GM19467 (cell line): ENCODE measurements around the gene NRXN2.
"Not testable (repeated sequence)": the region's sequence is repeated elsewhere in the genome, so short reads cannot be mapped to it uniquely, and the experiment has no call there.

ENCODE experiments used
- ATAC-seq: cut with Tn5 transposase; IDR thresholded peaks from one replicate; pipeline ENCODE4 v1.9.1; 2021; ENCODE audit warnings: mild to moderate bottlenecking, moderate library complexity; ENCODE audit not compliant: unreplicated experiment

NRXN2 gene

DNA sequence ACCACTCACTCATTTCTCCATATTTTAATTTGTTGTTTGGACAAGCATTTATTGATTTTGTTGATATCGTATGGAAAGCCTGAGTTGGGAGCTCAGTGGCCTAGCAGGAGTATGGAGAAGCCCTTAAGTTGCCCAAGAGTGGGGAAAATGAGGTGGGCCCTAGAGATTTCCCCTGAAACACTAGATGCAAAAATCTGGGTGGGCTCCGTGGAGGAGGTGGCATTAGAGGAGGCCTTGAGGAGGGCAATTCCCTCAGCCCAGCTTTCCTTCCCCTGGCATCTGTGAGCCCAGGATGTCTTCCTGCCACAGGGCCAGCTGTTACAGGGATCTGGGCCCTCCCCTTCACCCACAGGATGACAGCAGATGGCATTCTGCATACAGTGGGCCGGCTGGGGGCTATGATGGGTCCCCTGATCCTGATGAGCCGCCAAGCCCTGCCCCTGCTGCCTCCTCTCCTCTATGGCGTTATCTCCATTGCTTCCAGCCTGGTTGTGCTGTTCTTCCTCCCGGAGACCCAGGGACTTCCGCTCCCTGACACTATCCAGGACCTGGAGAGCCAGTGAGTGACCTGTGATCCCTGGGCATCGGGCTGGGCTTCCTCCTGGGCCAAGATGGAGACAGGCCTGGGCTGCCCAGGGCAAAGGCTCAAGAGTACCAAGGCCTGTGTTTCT is 153.6 kb downstream of the NRXN2 start:
- ATAC-seq, result no peak

DNA sequence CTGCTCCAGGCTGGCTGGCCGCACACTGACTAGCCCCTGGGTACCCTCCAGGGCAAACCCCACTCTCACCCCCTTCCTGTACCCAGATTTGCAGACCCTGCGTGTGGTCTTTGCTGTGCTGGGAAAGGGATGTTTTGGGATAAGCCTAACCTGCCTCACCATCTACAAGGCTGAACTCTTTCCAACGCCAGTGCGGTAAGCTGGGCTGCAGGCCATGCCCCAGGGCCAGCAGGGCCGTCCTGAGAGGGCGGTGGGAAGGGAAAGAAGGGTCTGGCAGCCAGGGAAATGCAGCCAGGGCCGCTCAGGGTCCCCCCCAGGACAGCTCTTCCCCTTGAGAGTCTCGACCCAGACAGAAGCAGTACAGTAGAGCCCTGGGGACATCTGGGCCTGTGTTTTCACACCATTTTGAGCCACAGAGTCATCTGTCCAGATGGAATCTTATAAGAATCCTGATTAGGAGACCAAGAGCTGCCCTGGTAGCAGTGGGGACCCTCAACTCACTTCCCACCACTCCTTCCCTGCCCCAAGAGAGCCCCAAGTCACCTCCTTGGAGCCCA is 154.3 kb downstream of the NRXN2 start:
- no peak for ATAC-seq

DNA sequence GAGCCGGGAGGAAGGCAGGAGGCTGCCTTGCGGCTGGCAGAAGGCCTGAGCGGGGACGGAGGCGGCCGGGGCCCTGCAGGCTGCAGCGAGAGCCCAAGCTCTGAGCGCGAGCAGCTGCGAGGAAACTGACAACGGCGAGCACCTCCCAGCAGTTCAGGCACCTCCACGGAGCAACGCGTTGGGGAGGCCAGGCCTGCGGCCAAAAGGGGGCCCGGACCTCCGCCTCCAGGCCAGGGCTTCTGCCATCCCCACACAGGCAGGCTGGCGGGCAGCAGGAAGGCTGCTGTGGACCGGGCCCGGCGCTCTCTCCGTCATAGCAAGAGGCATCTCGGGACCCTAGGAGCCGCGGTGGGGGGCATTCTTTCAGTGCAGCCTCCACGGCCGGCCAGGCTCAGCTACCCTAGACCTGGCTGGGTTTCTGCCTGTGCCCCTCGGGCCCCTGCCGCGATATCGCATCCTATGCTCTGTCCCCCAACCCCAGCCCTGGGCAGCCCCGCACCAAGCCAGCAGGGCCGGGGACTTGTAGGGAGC is 154.9 kb downstream of the NRXN2 start:
- ATAC-seq, result no peak

GRCh38 chr11:64566915-64567891 is 155.8 kb downstream of the NRXN2 start:
- no peak for ATAC-seq

- no peak for ATAC-seq
Measured at GRCh38 chr11:64566042-64566914, 156.7 kb downstream of the NRXN2 start.

GRCh38 chr11:64564947-64565889 is 157.8 kb downstream of the NRXN2 start:
- no peak for ATAC-seq

DNA sequence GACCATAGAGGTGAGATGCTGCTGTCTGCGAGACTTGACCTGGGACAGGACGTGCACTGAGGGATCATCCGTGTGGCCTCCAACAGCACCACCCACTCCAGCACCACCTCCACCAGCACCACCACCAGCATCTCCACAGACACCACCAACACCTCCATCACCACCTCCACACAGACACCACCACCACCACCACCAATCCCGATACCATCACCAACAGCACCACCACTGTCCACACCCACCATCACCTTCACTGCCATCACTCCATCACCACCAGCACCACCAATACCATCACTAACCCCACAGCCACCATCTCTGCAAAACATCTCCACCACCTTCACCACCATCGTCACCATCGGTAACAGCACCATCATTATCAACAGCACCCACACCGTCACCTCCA is 158.6 kb downstream of the NRXN2 start:
- ATAC-seq, result no peak

DNA sequence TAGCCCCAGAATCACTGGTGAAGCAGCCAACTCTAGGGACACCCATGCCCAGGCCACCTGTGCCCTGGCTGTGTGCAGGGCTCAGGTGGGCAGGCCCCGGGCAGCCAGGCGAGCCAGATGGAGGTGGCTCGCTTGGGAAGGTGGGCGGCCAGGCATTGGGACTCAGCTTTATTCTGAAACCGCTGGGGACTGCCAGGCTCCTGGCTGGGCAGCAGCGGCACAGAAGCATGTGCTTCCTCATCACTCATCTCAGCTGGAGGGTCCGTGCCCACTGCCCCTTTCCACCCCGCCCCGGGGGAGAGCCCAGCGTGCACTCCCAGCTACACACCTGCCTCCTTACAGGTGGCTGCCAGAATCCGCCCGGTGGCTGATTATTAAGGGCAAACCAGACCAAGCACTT is 159.0 kb downstream of the NRXN2 start:
- ATAC-seq, result no peak

- no peak for ATAC-seq
Measured at GRCh38 chr11:64562723-64563351, 160.2 kb downstream of the NRXN2 start.

DNA sequence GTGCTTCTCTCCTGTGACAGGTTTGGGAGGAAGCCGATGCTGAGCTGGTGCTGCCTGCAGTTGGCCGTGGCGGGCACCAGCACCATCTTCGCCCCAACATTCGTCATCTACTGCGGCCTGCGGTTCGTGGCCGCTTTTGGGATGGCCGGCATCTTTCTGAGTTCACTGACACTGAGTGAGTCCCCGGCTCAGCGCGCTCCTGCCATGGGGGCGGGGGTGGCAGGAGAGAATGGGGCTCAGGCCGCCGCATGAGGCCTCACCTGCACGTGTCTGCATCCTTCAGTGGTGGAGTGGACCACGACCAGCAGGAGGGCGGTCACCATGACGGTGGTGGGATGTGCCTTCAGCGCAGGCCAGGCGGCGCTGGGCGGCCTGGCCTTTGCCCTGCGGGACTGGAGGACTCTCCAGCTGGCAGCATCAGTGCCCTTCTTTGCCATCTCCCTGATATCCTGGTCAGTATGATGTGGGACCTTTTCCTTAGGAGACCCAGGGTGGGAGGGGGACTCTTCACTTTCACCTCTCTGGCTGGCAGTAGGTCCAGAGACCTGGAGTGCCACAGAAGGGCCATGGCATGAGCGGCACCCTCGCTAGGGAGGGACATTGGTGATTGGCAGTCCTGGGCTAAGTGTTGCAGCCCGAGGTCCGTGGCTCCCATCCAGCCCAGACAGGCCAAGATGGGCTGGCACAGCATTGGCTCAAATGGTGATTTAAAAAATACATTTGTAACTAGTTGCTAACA is 160.8 kb downstream of the NRXN2 start:
- no peak for ATAC-seq

DNA sequence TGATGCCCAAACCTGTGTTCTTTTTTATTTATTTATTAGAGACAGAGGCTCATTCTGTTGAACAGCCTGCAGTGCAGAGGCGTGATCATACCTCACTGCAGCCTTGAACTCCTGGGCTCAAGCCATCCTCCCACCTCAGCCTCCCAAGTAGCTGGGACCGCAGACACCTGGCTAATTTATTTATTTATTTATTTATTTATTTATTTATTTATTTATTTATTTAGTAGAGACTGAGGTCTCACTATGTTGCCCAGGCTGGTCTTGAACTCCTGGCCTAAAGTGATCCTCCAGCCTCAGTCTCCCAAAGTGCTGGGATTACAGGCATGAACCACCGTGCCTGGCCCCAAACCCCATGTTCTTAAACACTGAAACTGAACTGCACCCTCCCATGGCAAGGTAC is 161.6 kb downstream of the NRXN2 start:
- ATAC-seq, result not testable (repeated sequence)

DNA sequence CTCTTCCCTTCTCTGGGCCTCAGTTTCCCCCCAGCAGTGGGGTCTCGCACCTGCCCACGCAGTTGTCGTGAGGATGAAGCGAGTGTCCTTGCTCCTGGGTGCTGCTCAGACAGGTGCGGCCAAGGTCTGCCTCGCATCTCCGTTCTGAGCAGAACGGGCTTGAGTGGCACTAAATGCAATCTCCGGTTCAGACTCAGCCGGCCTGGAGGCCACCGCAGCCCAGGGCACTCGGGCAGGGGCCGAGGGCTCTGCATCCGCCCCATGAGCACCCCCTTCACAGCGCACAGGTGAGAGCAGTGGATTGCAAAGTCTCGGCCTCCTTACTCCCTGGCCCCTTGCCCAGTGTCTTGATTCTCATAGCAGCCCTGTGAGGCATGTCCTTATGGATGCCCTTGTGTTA is 162.1 kb downstream of the NRXN2 start:
- ATAC-seq, result no peak

- ATAC-seq, result no peak
Measured at GRCh38 chr11:64560139-64560771, 162.7 kb downstream of the NRXN2 start.

DNA sequence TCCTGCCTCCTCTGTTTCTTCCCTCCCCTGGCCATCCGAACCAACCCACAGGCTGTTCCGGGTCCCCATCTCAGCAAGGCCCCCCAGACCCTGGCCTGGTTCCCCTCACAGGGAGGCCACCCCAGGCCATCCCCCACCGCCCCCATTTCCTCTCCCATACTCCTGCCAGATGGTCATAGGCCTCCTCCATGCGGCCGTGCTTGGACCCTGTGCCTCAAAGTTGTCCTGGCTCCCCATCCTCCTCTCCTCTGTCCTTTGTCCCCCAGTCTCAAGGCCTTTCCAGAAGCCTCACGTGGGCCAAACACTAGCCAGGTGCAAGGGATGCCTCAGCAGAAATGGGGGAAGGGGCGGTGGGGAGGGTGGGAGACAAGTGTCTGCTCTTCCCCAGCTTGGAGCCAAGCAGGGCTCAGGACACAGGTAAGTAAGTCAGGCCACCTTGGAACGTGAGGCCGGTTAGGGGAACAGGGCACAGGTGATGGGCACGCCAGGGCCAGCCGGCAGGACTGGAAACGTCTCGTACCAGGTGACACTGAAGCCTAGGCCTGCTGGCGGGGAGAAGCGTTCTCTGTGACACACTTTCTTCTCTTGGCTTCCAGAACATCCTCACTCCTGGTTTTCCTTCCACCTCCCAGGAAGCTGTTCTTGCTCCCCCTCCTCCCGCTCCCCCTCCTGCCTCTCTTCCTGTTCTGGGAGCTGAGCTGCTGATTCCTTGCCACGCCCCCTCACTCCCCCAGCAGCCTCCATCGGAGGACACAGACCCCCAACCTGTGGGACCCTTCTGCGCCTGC is 163.5 kb downstream of the NRXN2 start:
- ATAC-seq, result no peak

GRCh38 chr11:64558869-64559268 is 164.1 kb downstream of the NRXN2 start:
- no peak for ATAC-seq

GRCh38 chr11:64558065-64558745 is 164.8 kb downstream of the NRXN2 start:
- no peak for ATAC-seq
